SK-N-SH (cell line): Measurements from ENCODE around the gene WDR26. TPM values are rescaled to one million over a fixed set of nuclear protein-coding genes. Genes with fewer than 3 reads are reported as not detected.

Experiments used
- CTCF ChIA-PET: fragments of 300-600, 350-600 bp; formaldehyde crosslinking; extraction: SDS; loops from one replicate; lab custom pipeline; 2021; lab: Yijun Ruan, JAX
- POLR2A ChIA-PET: fragments of 350-600 bp; sonication (Branson Sonifier 250); formaldehyde crosslinking; extraction: SDS; loops from one replicate; lab custom pipeline; 2020; ENCODE audit warnings: antibody characterized with exemption, inconsistent platforms; lab: Yijun Ruan, JAX
- DNase-seq: peaks from one replicate; pipeline ENCODE4 v3.0.0; 2012
- H2AFZ ChIP-seq: fragments of 200-600 bp; sonication (generic); 2 replicates; pipeline ENCODE4 v1.8.1; 2016; ENCODE audit warnings: antibody characterized with exemption, mild to moderate bottlenecking, low read depth
- H3F3A ChIP-seq: fragments of 200-600 bp; sonication (generic); replicated peaks from 2 replicates; pipeline ENCODE3; 2016; ENCODE audit warnings: antibody characterized with exemption, mild to moderate bottlenecking; ENCODE audit not compliant: insufficient read depth
- H3K27ac ChIP-seq, 2 experiments: fragments of 200-500 bp in 1 of 2; fragments of 200-600 bp in 1 of 2; sonication (Bioruptor generic) in 1 of 2; sonication (generic), shearing (Covaris generic) in 1 of 2; 2 replicates each; pipeline versions ENCODE4 v1.5.1 to v1.6.1; 2014 to 2016; ENCODE audit warnings: low read depth in 2 of 2, inconsistent platforms in 1 of 2, low read length in 1 of 2, mild to moderate bottlenecking in 1 of 2, mixed read lengths in 1 of 2
- H3K27me3 ChIP-seq: fragments of 200-600 bp; sonication (generic), shearing (Covaris generic); 2 replicates; pipeline ENCODE4 v1.6.1; 2016; ENCODE audit warnings: mixed run types; ENCODE audit not compliant: insufficient read depth
- H3K36me3 ChIP-seq, 2 experiments: fragments of 200-500 bp in 1 of 2; fragments of 200-600 bp in 1 of 2; sonication (Bioruptor generic) in 1 of 2; sonication (generic) in 1 of 2; replicated peaks in 1 of 2; 2 replicates each; pipeline versions ENCODE3 to v1.5.1; 2014 to 2016; ENCODE audit warnings: low read length in 1 of 2, mild to moderate bottlenecking in 1 of 2; ENCODE audit not compliant: insufficient read depth in 2 of 2, control insufficient read depth in 1 of 2
- H3K4me1 ChIP-seq, 2 experiments: fragments of 200-500 bp in 1 of 2; fragments of 200-600 bp in 1 of 2; sonication (Bioruptor generic) in 1 of 2; sonication (generic), shearing (Covaris generic) in 1 of 2; 2 replicates each; pipeline versions ENCODE4 v1.5.1 to v1.6.1; 2014 to 2016; ENCODE audit warnings: low read depth in 1 of 2, low read length in 1 of 2, mixed run types in 1 of 2; ENCODE audit not compliant: insufficient read depth in 2 of 2, control insufficient read depth in 1 of 2
- H3K4me2 ChIP-seq: fragments of 200-600 bp; sonication (generic), shearing (Covaris generic); 2 replicates; pipeline ENCODE4 v1.6.1; 2017; ENCODE audit warnings: mixed run types
- H3K4me3 ChIP-seq, 2 experiments: fragments of 200-500 bp in 1 of 2; fragments of 200-600 bp in 1 of 2; sonication (Bioruptor generic) in 1 of 2; sonication (generic), shearing (Covaris generic) in 1 of 2; 2 replicates each; pipeline versions ENCODE4 v1.5.1 to v1.8.1; 2014 to 2016; ENCODE audit warnings: low read depth in 2 of 2, inconsistent platforms in 1 of 2, low read length in 1 of 2, mild to moderate bottlenecking in 1 of 2, mixed read lengths in 1 of 2, moderate library complexity in 1 of 2
- H3K79me2 ChIP-seq: fragments of 200-600 bp; sonication (generic); 2 replicates; pipeline ENCODE4 v1.8.1; 2017; ENCODE audit warnings: mild to moderate bottlenecking; ENCODE audit not compliant: insufficient read depth
- H3K9ac ChIP-seq: fragments of 200-600 bp; sonication (generic); 2 replicates; pipeline ENCODE4 v1.6.1; 2017; ENCODE audit warnings: mixed run types
- H3K9me2 ChIP-seq: fragments of 200-600 bp; sonication (generic); 2 replicates; pipeline ENCODE4 v1.6.1; 2017; ENCODE audit warnings: mixed run types
- H3K9me3 ChIP-seq: fragments of 200-600 bp; sonication (generic); 2 replicates; pipeline ENCODE4 v1.6.1; 2017; ENCODE audit warnings: mixed run types, mild to moderate bottlenecking, moderate library complexity
- H4K20me1 ChIP-seq: fragments of 200-600 bp; sonication (generic); 2 replicates; pipeline ENCODE4 v1.6.1; 2017; ENCODE audit warnings: mild to moderate bottlenecking, mixed run types; ENCODE audit not compliant: insufficient read depth
- CHD2 ChIP-seq: fragments of 150-350 bp; IDR thresholded peaks from 2 replicates; pipeline ENCODE4 v1.6.1; 2018; ENCODE audit warnings: low read length; ENCODE audit not compliant: partially characterized antibody
- ELF1 ChIP-seq: IDR thresholded peaks from 2 replicates; pipeline ENCODE4 v1.4.0; 2012
- EZH2phosphoT487 ChIP-seq: fragments of 200-600 bp; sonication (generic); IDR thresholded peaks from 2 replicates; pipeline ENCODE4 v1.6.1; 2017; ENCODE audit warnings: low read depth, mixed run types, mild to moderate bottlenecking, antibody characterized with exemption, moderate library complexity, borderline replicate concordance
- IRF3 ChIP-seq: fragments of 150-350 bp; IDR thresholded peaks from 2 replicates; pipeline ENCODE4 v1.6.1; 2016; ENCODE audit warnings: mild to moderate bottlenecking, low read depth, low read length
- MEF2A ChIP-seq: IDR thresholded peaks from 2 replicates; pipeline ENCODE4 v1.4.0; 2012; ENCODE audit warnings: low read depth, borderline replicate concordance
- NFIC ChIP-seq: IDR thresholded peaks from 2 replicates; pipeline ENCODE4 v1.4.0; 2012; ENCODE audit warnings: borderline replicate concordance
- POLR2AphosphoS5 ChIP-seq: IDR thresholded peaks from 2 replicates; pipeline ENCODE4 v1.6.1; 2012; ENCODE audit warnings: low read depth, low read length
- RAD21 ChIP-seq: IDR thresholded peaks from 2 replicates; pipeline ENCODE4 v1.6.1; 2012; ENCODE audit warnings: mild to moderate bottlenecking, low read length
- RCOR1 ChIP-seq: fragments of 150-350 bp; IDR thresholded peaks from 2 replicates; pipeline ENCODE4 v1.6.1; 2017; ENCODE audit warnings: antibody characterized with exemption, low read length
- RFX5 ChIP-seq: IDR thresholded peaks from 2 replicates; pipeline ENCODE4 v1.6.1; 2012; ENCODE audit warnings: mild to moderate bottlenecking, improper control_type of control experiment, low read length
- RXRA ChIP-seq: IDR thresholded peaks from 2 replicates; pipeline ENCODE4 v1.4.0; 2012; ENCODE audit warnings: low read depth, mild to moderate bottlenecking, borderline replicate concordance
- SIN3A ChIP-seq: IDR thresholded peaks from 2 replicates; pipeline ENCODE4 v1.6.1; 2012; ENCODE audit warnings: low read depth, mild to moderate bottlenecking, low read length, moderate library complexity, borderline replicate concordance
- SMC3 ChIP-seq: IDR thresholded peaks from 2 replicates; pipeline ENCODE4 v1.6.1; 2012; ENCODE audit warnings: low read depth, low read length, improper control_type of control experiment
- TEAD4 ChIP-seq: IDR thresholded peaks from 2 replicates; pipeline ENCODE4 v1.4.0; 2012; ENCODE audit warnings: mild to moderate bottlenecking, borderline replicate concordance; ENCODE audit not compliant: insufficient read depth
- USF1 ChIP-seq: IDR thresholded peaks from 2 replicates; pipeline ENCODE4 v1.4.0; 2012; ENCODE audit warnings: low read depth, borderline replicate concordance
- ZBTB33 ChIP-seq: IDR thresholded peaks from 2 replicates; pipeline ENCODE4 v1.4.0; 2012; ENCODE audit warnings: low read depth, borderline replicate concordance
- WGBS: methylation state at CpG from one replicate; pipeline ENCODE4 v1.1.6; 2017; ENCODE audit warnings: low lambda C conversion rate; 5-methylcytosine and 5-hydroxymethylcytosine counted together
- polyA plus RNA-seq, 3 experiments: library from polyadenylated mRNA; depleted of rRNA; stranded (reverse); fragments of >200 nt; gene quantifications; 2 replicates each; pipeline ENCODE4 v1.2.3, GENCODE V29; 2012
- TF ChIP-seq, protein P1 (sequence below): fragments of 200-600 bp; sonication (generic); IDR thresholded peaks from 2 replicates; pipeline ENCODE4 v1.6.1; 2017; ENCODE audit warnings: antibody characterized with exemption, mild to moderate bottlenecking, moderate library complexity

Gene WDR26
- polyA plus RNA-seq, 1 of the 3 experiments (the other 2 are of a cell fraction): 21.2 TPM

- Histone ChIP-seq H3K4me3 (no peak overlapping the region), H3K79me2 (peaks cover 12% of the 10 kb centered on the region; the same call in 1 of the 2 replicates), H3K9ac (no peak overlapping the region), H3K27me3 (no peaks in the 10 kb centered on the region), H2AFZ (no peak overlapping the region), H3K27ac (no peak overlapping the region), H3K36me3 (peaks cover 42 to 48% of the 10 kb centered on the region in 2 experiments), H4K20me1 (peaks cover 4% of the 10 kb centered on the region; the same call in 1 of the 2 replicates), H3F3A (peaks cover 32% of the 10 kb centered on the region), H3K9me2 (no peaks in the 10 kb centered on the region), H3K9me3 (no peaks in the 10 kb centered on the region), H3K4me2 (no peak overlapping the region), H3K4me1 (peaks cover 12 to 26% of the 10 kb centered on the region in 2 experiments; a peak in 3 of 4 replicates)
- 95% methylated on average over 7 of the region's 7 CpGs for WGBS
- no peak for DNase-seq
- ChIA-PET CTCF (no interaction called here), POLR2A (no interaction called here)
- TF ChIP-seq SIN3A (no peak), RAD21 (no peak), ELF1 (no peak)
Measured at GRCh38 chr1:224378855-224379631, 55.6 kb downstream of the WDR26 start.

GRCh38 chr1:224377676-224378006 is 57.0 kb downstream of the WDR26 start:
- WGBS: 58% methylated on average over 2 of the region's 2 CpGs
- CTCF ChIA-PET: interaction anchor here (1.2 kb wide), 1 partner anchor 12 kb away, joined by 3 read pairs; no protein-coding TSS in a partner anchor
- peaks cover 25% of the 10 kb centered on the region; the same call in 1 of the 2 replicates for H3K79me2 ChIP-seq
- no peak overlapping the region for H3K9ac ChIP-seq
- H3K4me3 ChIP-seq: no peak overlapping the region
- H3F3A ChIP-seq: peaks cover 27% of the 10 kb centered on the region
- H3K4me2 ChIP-seq: peak overlapping the region; percentile 32; the same call in 1 of the 2 replicates
- H3K9me3 ChIP-seq: no peaks in the 10 kb centered on the region
- peak overlapping the region in 1 of 2 experiments; percentile 43; a peak in 2 of 4 replicates for H3K27ac ChIP-seq
- H2AFZ ChIP-seq: no peak overlapping the region
- H3K27me3 ChIP-seq: no peaks in the 10 kb centered on the region
- POLR2A ChIA-PET: no interaction called here
- H4K20me1 ChIP-seq: peaks cover 4% of the 10 kb centered on the region; the same call in 1 of the 2 replicates
- peaks cover 12 to 26% of the 10 kb centered on the region in 2 experiments; a peak in 3 of 4 replicates for H3K4me1 ChIP-seq
- H3K9me2 ChIP-seq: no peaks in the 10 kb centered on the region
- DNase-seq: no peak
- peaks cover 44 to 50% of the 10 kb centered on the region in 2 experiments for H3K36me3 ChIP-seq
- TF ChIP-seq POLR2AphosphoS5 (no peak), ZBTB33 (no peak), TEAD4 (no peak), CHD2 (no peak), MEF2A (peak; percentile 75; the same call in 1 of the 2 replicates), RCOR1 (no peak), SIN3A (no peak), SMC3 (no peak), IRF3 (no peak), RFX5 (no peak), RXRA (no peak; the same call in 1 of the 2 replicates), NFIC (no peak), EZH2phosphoT487 (no peak), USF1 (no peak)
- TF ChIP-seq, protein P1, sequence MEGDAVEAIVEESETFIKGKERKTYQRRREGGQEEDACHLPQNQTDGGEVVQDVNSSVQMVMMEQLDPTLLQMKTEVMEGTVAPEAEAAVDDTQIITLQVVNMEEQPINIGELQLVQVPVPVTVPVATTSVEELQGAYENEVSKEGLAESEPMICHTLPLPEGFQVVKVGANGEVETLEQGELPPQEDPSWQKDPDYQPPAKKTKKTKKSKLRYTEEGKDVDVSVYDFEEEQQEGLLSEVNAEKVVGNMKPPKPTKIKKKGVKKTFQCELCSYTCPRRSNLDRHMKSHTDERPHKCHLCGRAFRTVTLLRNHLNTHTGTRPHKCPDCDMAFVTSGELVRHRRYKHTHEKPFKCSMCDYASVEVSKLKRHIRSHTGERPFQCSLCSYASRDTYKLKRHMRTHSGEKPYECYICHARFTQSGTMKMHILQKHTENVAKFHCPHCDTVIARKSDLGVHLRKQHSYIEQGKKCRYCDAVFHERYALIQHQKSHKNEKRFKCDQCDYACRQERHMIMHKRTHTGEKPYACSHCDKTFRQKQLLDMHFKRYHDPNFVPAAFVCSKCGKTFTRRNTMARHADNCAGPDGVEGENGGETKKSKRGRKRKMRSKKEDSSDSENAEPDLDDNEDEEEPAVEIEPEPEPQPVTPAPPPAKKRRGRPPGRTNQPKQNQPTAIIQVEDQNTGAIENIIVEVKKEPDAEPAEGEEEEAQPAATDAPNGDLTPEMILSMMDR: no peak
